Measurements from ENCODE around the gene SSBP2.

Gene SSBP2

DNA sequence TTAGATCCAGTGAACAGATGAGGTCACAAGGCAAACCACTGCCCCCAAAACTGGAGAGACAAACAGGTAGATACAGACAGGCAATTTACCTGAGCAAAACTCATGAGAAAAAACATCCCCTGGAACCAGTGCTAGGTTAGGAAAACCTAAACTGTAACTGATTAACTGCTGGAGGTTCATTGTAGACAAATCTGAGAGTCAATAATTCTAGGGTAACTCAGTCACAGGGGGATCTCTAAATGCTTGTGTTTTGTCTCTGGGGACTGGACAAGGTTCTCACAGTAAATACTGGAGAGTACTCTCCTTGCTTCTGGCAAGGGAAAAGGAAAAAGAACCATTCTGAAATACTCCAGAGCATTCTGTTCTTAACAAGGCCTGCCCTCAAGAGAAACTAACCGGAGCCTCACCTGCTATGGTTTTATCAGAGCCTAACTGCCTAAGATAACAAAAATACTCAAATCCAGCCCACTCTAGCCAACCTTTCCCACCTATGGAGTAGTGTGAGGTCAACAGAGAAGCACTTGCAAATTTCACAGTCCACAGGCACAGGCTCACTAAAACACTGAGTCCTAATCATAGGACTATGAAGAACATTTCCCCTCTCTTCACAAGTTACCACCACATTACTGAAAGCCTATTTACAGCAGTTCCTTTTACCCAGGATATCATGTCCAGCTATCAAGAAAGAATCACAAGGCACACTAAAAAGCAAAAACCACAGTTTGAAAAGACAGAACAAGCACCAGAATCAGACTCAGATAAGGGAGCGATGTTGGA is 217.1 kb downstream of the SSBP2 start:
- no peaks in the 10 kb centered on the region for H3F3A ChIP-seq (ENCODE audit: insufficient read depth)

GRCh38 chr5:81530919-81531318 is 220.0 kb downstream of the SSBP2 start:
- Histone ChIP-seq H2AFZ (ENCODE audit: low read depth, low read length, severe bottlenecking) (no peak overlapping the region), H3F3A (ENCODE audit: insufficient read depth) (no peaks in the 10 kb centered on the region), H3K27ac (ENCODE audit: low read depth, low read length) (no peak overlapping the region), H4K20me1 (ENCODE audit: low read depth, low read length) (no peaks in the 10 kb centered on the region), H3K36me3 (ENCODE audit: low read length) (no peaks in the 10 kb centered on the region), H3K9me3 (ENCODE audit: insufficient read depth, low read length) (no peaks in the 10 kb centered on the region), H3K9ac (ENCODE audit: low read length) (no peak overlapping the region), H3K27me3 (ENCODE audit: low read length) (no peaks in the 10 kb centered on the region), H3K79me2 (ENCODE audit: insufficient read depth, low read length) (peaks cover 6% of the 10 kb centered on the region; the same call in 1 of the 2 replicates), H3K4me3 (ENCODE audit: insufficient read depth, low read length, poor library complexity, severe bottlenecking) (no peak overlapping the region), H3K4me2 (ENCODE audit: low read depth, low read length, poor library complexity, severe bottlenecking) (no peak overlapping the region), H3K9me2 (replicated peaks; ENCODE audit: insufficient read depth, low read length) (no peaks in the 10 kb centered on the region)
- no peak for TF ChIP-seq EZH2phosphoT487 (conservative IDR thresholded peaks at IDR 0.05; ENCODE audit: low read length)
- TF ChIP-seq, protein P1, sequence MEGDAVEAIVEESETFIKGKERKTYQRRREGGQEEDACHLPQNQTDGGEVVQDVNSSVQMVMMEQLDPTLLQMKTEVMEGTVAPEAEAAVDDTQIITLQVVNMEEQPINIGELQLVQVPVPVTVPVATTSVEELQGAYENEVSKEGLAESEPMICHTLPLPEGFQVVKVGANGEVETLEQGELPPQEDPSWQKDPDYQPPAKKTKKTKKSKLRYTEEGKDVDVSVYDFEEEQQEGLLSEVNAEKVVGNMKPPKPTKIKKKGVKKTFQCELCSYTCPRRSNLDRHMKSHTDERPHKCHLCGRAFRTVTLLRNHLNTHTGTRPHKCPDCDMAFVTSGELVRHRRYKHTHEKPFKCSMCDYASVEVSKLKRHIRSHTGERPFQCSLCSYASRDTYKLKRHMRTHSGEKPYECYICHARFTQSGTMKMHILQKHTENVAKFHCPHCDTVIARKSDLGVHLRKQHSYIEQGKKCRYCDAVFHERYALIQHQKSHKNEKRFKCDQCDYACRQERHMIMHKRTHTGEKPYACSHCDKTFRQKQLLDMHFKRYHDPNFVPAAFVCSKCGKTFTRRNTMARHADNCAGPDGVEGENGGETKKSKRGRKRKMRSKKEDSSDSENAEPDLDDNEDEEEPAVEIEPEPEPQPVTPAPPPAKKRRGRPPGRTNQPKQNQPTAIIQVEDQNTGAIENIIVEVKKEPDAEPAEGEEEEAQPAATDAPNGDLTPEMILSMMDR (IDR thresholded peaks at IDR 0.05; ENCODE audit: insufficient read depth, low read length, poor library complexity, severe bottlenecking), result no peak

More for the DNA sequence above, 217.1 kb downstream of the SSBP2 start:
- Histone ChIP-seq H3K79me2 (ENCODE audit: insufficient read depth, low read length) (peaks cover 6% of the 10 kb centered on the region; the same call in 1 of the 2 replicates), H3K36me3 (ENCODE audit: low read length) (no peaks in the 10 kb centered on the region), H3K4me3 (ENCODE audit: insufficient read depth, low read length, poor library complexity, severe bottlenecking) (no peak overlapping the region), H2AFZ (ENCODE audit: low read depth, low read length, severe bottlenecking) (no peak overlapping the region), H3K27me3 (ENCODE audit: low read length) (no peaks in the 10 kb centered on the region), H3K27ac (ENCODE audit: low read depth, low read length) (no peak overlapping the region), H3K4me2 (ENCODE audit: low read depth, low read length, poor library complexity, severe bottlenecking) (no peak overlapping the region), H4K20me1 (ENCODE audit: low read depth, low read length) (no peaks in the 10 kb centered on the region), H3K9ac (ENCODE audit: low read length) (no peak overlapping the region), H3K9me2 (replicated peaks; ENCODE audit: insufficient read depth, low read length) (no peaks in the 10 kb centered on the region), H3K9me3 (ENCODE audit: insufficient read depth, low read length) (no peaks in the 10 kb centered on the region)
- TF ChIP-seq EZH2phosphoT487 (conservative IDR thresholded peaks at IDR 0.05; ENCODE audit: low read length), result no peak
- TF ChIP-seq, protein P1 (IDR thresholded peaks at IDR 0.05; ENCODE audit: insufficient read depth, low read length, poor library complexity, severe bottlenecking), result no peak

- Histone ChIP-seq H3K9me3 (ENCODE audit: insufficient read depth, low read length) (no peaks in the 10 kb centered on the region), H3K4me3 (ENCODE audit: insufficient read depth, low read length, poor library complexity, severe bottlenecking) (no peak overlapping the region), H3K9me2 (replicated peaks; ENCODE audit: insufficient read depth, low read length) (no peaks in the 10 kb centered on the region), H3K27me3 (ENCODE audit: low read length) (no peaks in the 10 kb centered on the region), H2AFZ (ENCODE audit: low read depth, low read length, severe bottlenecking) (no peak overlapping the region), H3K36me3 (ENCODE audit: low read length) (no peaks in the 10 kb centered on the region), H3F3A (ENCODE audit: insufficient read depth) (no peaks in the 10 kb centered on the region), H4K20me1 (ENCODE audit: low read depth, low read length) (no peaks in the 10 kb centered on the region), H3K27ac (ENCODE audit: low read depth, low read length) (no peak overlapping the region), H3K79me2 (ENCODE audit: insufficient read depth, low read length) (no peaks in the 10 kb centered on the region), H3K9ac (ENCODE audit: low read length) (no peak overlapping the region), H3K4me2 (ENCODE audit: low read depth, low read length, poor library complexity, severe bottlenecking) (no peak overlapping the region)
- TF ChIP-seq, protein P1 (IDR thresholded peaks at IDR 0.05; ENCODE audit: insufficient read depth, low read length, poor library complexity, severe bottlenecking), result no peak
- no peak for TF ChIP-seq EZH2phosphoT487 (conservative IDR thresholded peaks at IDR 0.05; ENCODE audit: low read length)
Observed at GRCh38 chr5:81525690-81526089, 225.2 kb downstream of the SSBP2 start.

All from SU-DHL-6 (cell line).